H9 (cell line): ENCODE measurements around the gene ATF3. TPM values are rescaled to one million over a fixed set of nuclear protein-coding genes. Genes with fewer than 3 reads are reported as not detected.

Experiments used
- DNase-seq: peaks from one replicate; pipeline ENCODE4 v3.0.0-alpha.2; 2017
- H2AFZ ChIP-seq: one replicate; pipeline ENCODE4 v1.6.1; 2013; ENCODE audit warnings: mild to moderate bottlenecking, low read length, control low read depth, moderate library complexity
- H2AK5ac ChIP-seq: 2 replicates; pipeline ENCODE4 v1.6.1; 2013; ENCODE audit warnings: low read length, control low read depth, mixed read lengths; ENCODE audit not compliant: insufficient read length
- H2BK120ac ChIP-seq: one replicate; pipeline ENCODE4 v1.6.1; 2013; ENCODE audit warnings: low read depth, mild to moderate bottlenecking, low read length, control low read depth, inconsistent platforms; ENCODE audit not compliant: poor library complexity, severe bottlenecking
- H2BK12ac ChIP-seq: 2 replicates; pipeline ENCODE4 v1.6.1; 2013; ENCODE audit warnings: low read length, control low read depth, mixed read lengths, low read depth; ENCODE audit not compliant: insufficient read length
- H2BK15ac ChIP-seq: 2 replicates; pipeline ENCODE4 v1.6.1; 2013; ENCODE audit warnings: low read depth, low read length, control low read depth
- H2BK20ac ChIP-seq: one replicate; pipeline ENCODE4 v1.6.1; 2013; ENCODE audit warnings: low read depth, mild to moderate bottlenecking, low read length, control low read depth, inconsistent platforms; ENCODE audit not compliant: poor library complexity, severe bottlenecking
- H2BK5ac ChIP-seq: 2 replicates; pipeline ENCODE4 v1.6.1; 2013; ENCODE audit warnings: low read length, control low read depth, mixed read lengths; ENCODE audit not compliant: insufficient read length
- H3K14ac ChIP-seq: 2 replicates; pipeline ENCODE4 v1.6.1; 2013; ENCODE audit warnings: low read length, control low read depth; ENCODE audit not compliant: insufficient read depth
- H3K18ac ChIP-seq: 2 replicates; pipeline ENCODE4 v1.6.1; 2013; ENCODE audit warnings: low read depth, mild to moderate bottlenecking, mixed read lengths, low read length, control low read depth; ENCODE audit not compliant: insufficient read length
- H3K23ac ChIP-seq: 2 replicates; pipeline ENCODE4 v1.6.1; 2013; ENCODE audit warnings: low read length, control low read depth, mixed read lengths, low read depth; ENCODE audit not compliant: insufficient read length
- H3K23me2 ChIP-seq: 2 replicates; pipeline ENCODE4 v1.6.1; 2013; ENCODE audit warnings: low read depth, mild to moderate bottlenecking, mixed read lengths, low read length, control low read depth; ENCODE audit not compliant: insufficient read length, poor library complexity, severe bottlenecking
- H3K27ac ChIP-seq: 2 replicates; pipeline ENCODE4 v1.5.1; 2013; ENCODE audit warnings: low read length, control low read depth, mixed read lengths, low read depth; ENCODE audit not compliant: insufficient read length
- H3K27me3 ChIP-seq: 2 replicates; pipeline ENCODE4 v1.6.1; 2013; ENCODE audit warnings: low read length, control low read depth, inconsistent platforms; ENCODE audit not compliant: insufficient read depth
- H3K4ac ChIP-seq: 2 replicates; pipeline ENCODE4 v1.6.1; 2013; ENCODE audit warnings: low read depth, mild to moderate bottlenecking, control low read depth, inconsistent platforms, low read length, moderate library complexity
- H3K4me1 ChIP-seq: 2 replicates; pipeline ENCODE4 v1.6.1; 2013; ENCODE audit warnings: low read length, control low read depth, inconsistent platforms; ENCODE audit not compliant: insufficient read depth
- H3K4me2 ChIP-seq: 2 replicates; pipeline ENCODE4 v1.6.1; 2013; ENCODE audit warnings: low read length, control low read depth, mixed read lengths; ENCODE audit not compliant: insufficient read length, insufficient read depth
- H3K56ac ChIP-seq: 2 replicates; pipeline ENCODE4 v1.6.1; 2013; ENCODE audit warnings: low read depth, mild to moderate bottlenecking, mixed read lengths, low read length, control low read depth; ENCODE audit not compliant: insufficient read length
- H3K79me1 ChIP-seq: 2 replicates; pipeline ENCODE4 v1.6.1; 2013; ENCODE audit warnings: low read depth, mild to moderate bottlenecking, moderate library complexity, low read length, control low read depth, inconsistent platforms; ENCODE audit not compliant: insufficient read depth, poor library complexity, severe bottlenecking
- H3K79me2 ChIP-seq: 2 replicates; pipeline ENCODE4 v1.6.1; 2013; ENCODE audit warnings: low read length, control low read depth, inconsistent platforms; ENCODE audit not compliant: insufficient read depth
- H3K9ac ChIP-seq: 2 replicates; pipeline ENCODE4 v1.6.1; 2013; ENCODE audit warnings: low read length, control low read depth, mixed read lengths; ENCODE audit not compliant: insufficient read length; ENCODE audit errors: extremely low read depth
- H3K9me3 ChIP-seq: one replicate; pipeline ENCODE4 v1.6.1; 2013; ENCODE audit warnings: low read depth, low read length, inconsistent platforms; ENCODE audit not compliant: control insufficient read depth
- H3T11ph ChIP-seq: one replicate; pipeline ENCODE4 v1.6.1; 2013; ENCODE audit warnings: mild to moderate bottlenecking, low read length, control low read depth, inconsistent platforms
- H4K20me1 ChIP-seq: one replicate; pipeline ENCODE4 v1.6.1; 2013; ENCODE audit not compliant: control insufficient read depth, insufficient read length, insufficient read depth
- H4K5ac ChIP-seq: 2 replicates; pipeline ENCODE4 v1.6.1; 2013; ENCODE audit warnings: low read depth, mild to moderate bottlenecking, mixed read lengths, low read length, control low read depth; ENCODE audit not compliant: insufficient read length
- H4K8ac ChIP-seq: replicated peaks from 2 replicates; pipeline ENCODE4 v1.6.1; 2013; ENCODE audit warnings: low read length, control low read depth, mixed read lengths, low read depth; ENCODE audit not compliant: insufficient read length
- H4K91ac ChIP-seq: 2 replicates; pipeline ENCODE4 v1.6.1; 2013; ENCODE audit warnings: low read depth, mild to moderate bottlenecking, moderate library complexity, mixed read lengths, low read length, control low read depth; ENCODE audit not compliant: insufficient read length
- H3K27ac Mint-ChIP-seq, 3 experiments: 2 replicates in 2 of 3; 3 replicates in 1 of 3; pipeline ENCODE4 v1.8.0; 2020 to 2021; ENCODE audit warnings: mixed read lengths in 3 of 3, mild to moderate bottlenecking in 1 of 3, moderate library complexity in 1 of 3
- H3K27me3 Mint-ChIP-seq: 2 replicates; pipeline ENCODE4 v1.8.0; 2021; ENCODE audit warnings: low read depth, mild to moderate bottlenecking, moderate library complexity, mixed read lengths
- H3K36me3 Mint-ChIP-seq, 3 experiments: 2 replicates in 2 of 3; 3 replicates in 1 of 3; pipeline ENCODE4 v1.8.0; 2020 to 2021; ENCODE audit warnings: low read depth in 3 of 3, mixed read lengths in 3 of 3; ENCODE audit not compliant: insufficient read depth in 1 of 3
- H3K4me1 Mint-ChIP-seq, 2 experiments: 2 replicates each; pipeline ENCODE4 v1.8.0; 2020; ENCODE audit warnings: mixed read lengths in 2 of 2
- H3K4me3 Mint-ChIP-seq, 2 experiments: 2 replicates in 1 of 2; 3 replicates in 1 of 2; pipeline ENCODE4 v1.8.0; 2020 to 2021; ENCODE audit warnings: mild to moderate bottlenecking in 2 of 2, mixed read lengths in 2 of 2, moderate library complexity in 1 of 2
- H3K9me3 Mint-ChIP-seq, 2 experiments: 2 replicates in 1 of 2; 3 replicates in 1 of 2; pipeline ENCODE4 v1.8.0; 2020; ENCODE audit warnings: mild to moderate bottlenecking in 2 of 2, mixed read lengths in 2 of 2, moderate library complexity in 1 of 2
- WGBS: extraction: QIAGEN DNeasy Blood & Tissue Kit; methylation state at CpG from one replicate; pipeline ENCODE4 v1.1.7; 2013; ENCODE audit warnings: missing lambda C conversion rate, low lambda C conversion rate, mixed read lengths; ENCODE audit not compliant: insufficient read length; ENCODE audit errors: extremely low coverage; 5-methylcytosine and 5-hydroxymethylcytosine counted together
- total RNA-seq: library from RNA; stranded (reverse); gene quantifications from 2 replicates; pipeline ENCODE4 v1.2.1, GENCODE V29; 2021
- TF ChIP-seq, protein P1 (sequence below): fragments of 200-600 bp; sonication (generic); conservative IDR thresholded peaks from 3 replicates; pipeline ENCODE4 v1.8.0; 2021; ENCODE audit warnings: antibody characterized with exemption, mild to moderate bottlenecking

Gene ATF3
- total RNA-seq, 1 experiment from 2014 or later: 14.7 TPM

- no peak overlapping the region for H2BK15ac ChIP-seq
- no peaks in the 10 kb centered on the region for H3K36me3 Mint-ChIP-seq
- H3K9ac ChIP-seq: no peak overlapping the region
- no peaks in the 10 kb centered on the region for H3K27me3 ChIP-seq
- no peak for DNase-seq
- H3K4me3 Mint-ChIP-seq: no peak overlapping the region
- no peak overlapping the region for H3K23ac ChIP-seq
- WGBS: no CpG with 5 or more reads among the region's 6 CpGs
- H2BK120ac ChIP-seq: no peak overlapping the region
- no peaks in the 10 kb centered on the region for H3K9me3 Mint-ChIP-seq
- H3K27ac Mint-ChIP-seq: 0 out of 7 replicates have a peak overlapping the region, but pooled peaks of 1 of the 3 experiments have one; percentile 20
- no peak overlapping the region for H3K56ac ChIP-seq
- no peak overlapping the region for H4K8ac ChIP-seq
- H3T11ph ChIP-seq: no peak overlapping the region
- no peak overlapping the region for H2AFZ ChIP-seq
- no peaks in the 10 kb centered on the region; the same call in 1 of the 2 replicates for H3K4me1 ChIP-seq
- H3K27ac ChIP-seq: no peak overlapping the region
- H4K20me1 ChIP-seq: no peaks in the 10 kb centered on the region
- no peak overlapping the region for H3K4ac ChIP-seq
- no peak overlapping the region for H2BK20ac ChIP-seq
- peaks cover 18% of the 10 kb centered on the region for H3K27me3 Mint-ChIP-seq
- H2BK12ac ChIP-seq: no peak overlapping the region
- H2AK5ac ChIP-seq: no peak overlapping the region
- no peak overlapping the region for H2BK5ac ChIP-seq
- H3K14ac ChIP-seq: no peak overlapping the region
- peaks cover 12% of the 10 kb centered on the region in 2 experiments for H3K4me1 Mint-ChIP-seq
- H3K9me3 ChIP-seq: no peaks in the 10 kb centered on the region
- TF ChIP-seq, protein P1, sequence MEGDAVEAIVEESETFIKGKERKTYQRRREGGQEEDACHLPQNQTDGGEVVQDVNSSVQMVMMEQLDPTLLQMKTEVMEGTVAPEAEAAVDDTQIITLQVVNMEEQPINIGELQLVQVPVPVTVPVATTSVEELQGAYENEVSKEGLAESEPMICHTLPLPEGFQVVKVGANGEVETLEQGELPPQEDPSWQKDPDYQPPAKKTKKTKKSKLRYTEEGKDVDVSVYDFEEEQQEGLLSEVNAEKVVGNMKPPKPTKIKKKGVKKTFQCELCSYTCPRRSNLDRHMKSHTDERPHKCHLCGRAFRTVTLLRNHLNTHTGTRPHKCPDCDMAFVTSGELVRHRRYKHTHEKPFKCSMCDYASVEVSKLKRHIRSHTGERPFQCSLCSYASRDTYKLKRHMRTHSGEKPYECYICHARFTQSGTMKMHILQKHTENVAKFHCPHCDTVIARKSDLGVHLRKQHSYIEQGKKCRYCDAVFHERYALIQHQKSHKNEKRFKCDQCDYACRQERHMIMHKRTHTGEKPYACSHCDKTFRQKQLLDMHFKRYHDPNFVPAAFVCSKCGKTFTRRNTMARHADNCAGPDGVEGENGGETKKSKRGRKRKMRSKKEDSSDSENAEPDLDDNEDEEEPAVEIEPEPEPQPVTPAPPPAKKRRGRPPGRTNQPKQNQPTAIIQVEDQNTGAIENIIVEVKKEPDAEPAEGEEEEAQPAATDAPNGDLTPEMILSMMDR: no peak
- no peak overlapping the region for H4K91ac ChIP-seq
- no peaks in the 10 kb centered on the region for H3K23me2 ChIP-seq
- H3K79me1 ChIP-seq: no peaks in the 10 kb centered on the region
- no peaks in the 10 kb centered on the region for H3K79me2 ChIP-seq
- H3K18ac ChIP-seq: no peak overlapping the region
- H4K5ac ChIP-seq: no peak overlapping the region
- no peak overlapping the region for H3K4me2 ChIP-seq
Measured at GRCh38 chr1:212565571-212566305, 42.8 kb upstream of the ATF3 start.
